GM20000 (cell line): ENCODE measurements around the gene CCDC7.
"Not testable (repeated sequence)": the region's sequence is repeated elsewhere in the genome, so short reads cannot be mapped to it uniquely, and the experiment has no call there.

ENCODE experiments used
- DNase-seq: peaks from one replicate; pipeline ENCODE4 v3.0.0; 2012; ENCODE audit warnings: low spot score
- CTCF ChIP-seq: IDR thresholded peaks from 2 replicates; pipeline ENCODE4 v1.5.1; 2012; ENCODE audit warnings: mild to moderate bottlenecking, control low read depth; ENCODE audit errors: extremely low read depth, missing control alignments

Gene CCDC7

GRCh38 chr10:32605787-32606186 lies 159.8 kb downstream of the CCDC7 start:
- no peak for DNase-seq
- no peak for TF ChIP-seq CTCF

GRCh38 chr10:32610543-32610942 lies 164.6 kb downstream of the CCDC7 start:
- DNase-seq = not testable (repeated sequence)

- no peak for TF ChIP-seq CTCF
- no peak for DNase-seq
Measured at GRCh38 chr10:32616438-32616837, 170.5 kb downstream of the CCDC7 start.

GRCh38 chr10:32618482-32618881 lies 172.5 kb downstream of the CCDC7 start:
- DNase-seq = no peak

GRCh38 chr10:32621969-32622368 lies 176.0 kb downstream of the CCDC7 start:
- no peak for DNase-seq
- no peak for TF ChIP-seq CTCF

More at GRCh38 chr10:32618482-32618881, 172.5 kb downstream of the CCDC7 start:
- no peak for TF ChIP-seq CTCF

GRCh38 chr10:32622409-32622808 lies 176.5 kb downstream of the CCDC7 start:
- TF ChIP-seq CTCF = no peak
- no peak for DNase-seq

- DNase-seq = no peak
- no peak for TF ChIP-seq CTCF
Measured at GRCh38 chr10:32627183-32627582, 181.2 kb downstream of the CCDC7 start.

GRCh38 chr10:32629910-32630309 lies 184.0 kb downstream of the CCDC7 start:
- DNase-seq = no peak
- no peak for TF ChIP-seq CTCF
